ENCODE results near the gene SLC25A18. TPM values are rescaled to one million over a fixed set of nuclear protein-coding genes. Genes with fewer than 3 reads are reported as not detected.

Gene SLC25A18
- polyA plus RNA-seq, 3 donors: 1.2 to 1.7 (median 1.6) TPM

GRCh38 chr22:17569971-17570511 is 6.7 kb downstream of the SLC25A18 start:
- no peak for DNase-seq (ENCODE audit: low read depth in 3 of 3, low spot score in 2 of 3)

GRCh38 chr22:17570851-17571631 is 7.7 kb downstream of the SLC25A18 start:
- no peak for DNase-seq (ENCODE audit: low read depth in 3 of 3, low spot score in 2 of 3)

- DNase-seq (ENCODE audit: low read depth in 3 of 3, low spot score in 2 of 3): no peak
Measured at GRCh38 chr22:17575151-17575550, 11.9 kb downstream of the SLC25A18 start.

GRCh38 chr22:17575681-17576080 is 12.4 kb downstream of the SLC25A18 start:
- DNase-seq (ENCODE audit: low read depth in 3 of 3, low spot score in 2 of 3): no peak

- no peak for DNase-seq (ENCODE audit: low read depth in 3 of 3, low spot score in 2 of 3)
Measured at GRCh38 chr22:17576470-17576869, 13.2 kb downstream of the SLC25A18 start.

- no peak for DNase-seq (ENCODE audit: low read depth in 3 of 3, low spot score in 2 of 3)
Measured at GRCh38 chr22:17578136-17578754, 14.9 kb downstream of the SLC25A18 start.

GRCh38 chr22:17579535-17579981 is 16.3 kb downstream of the SLC25A18 start:
- no peak for DNase-seq (ENCODE audit: low read depth in 3 of 3, low spot score in 2 of 3)

- DNase-seq (ENCODE audit: low read depth in 3 of 3, low spot score in 2 of 3): no peak
Measured at GRCh38 chr22:17580441-17581031, 17.2 kb downstream of the SLC25A18 start.

GRCh38 chr22:17581056-17581455 is 17.8 kb downstream of the SLC25A18 start:
- DNase-seq (ENCODE audit: low read depth in 3 of 3, low spot score in 2 of 3): no peak

- DNase-seq (ENCODE audit: low read depth in 3 of 3, low spot score in 2 of 3): no peak
Measured at GRCh38 chr22:17581631-17582030, 18.3 kb downstream of the SLC25A18 start.

- no peak for DNase-seq (ENCODE audit: low read depth in 3 of 3, low spot score in 2 of 3)
Measured at GRCh38 chr22:17583151-17583550, 19.9 kb downstream of the SLC25A18 start.

GRCh38 chr22:17586831-17587440 is 23.6 kb downstream of the SLC25A18 start:
- DNase-seq (ENCODE audit: low read depth in 3 of 3, low spot score in 2 of 3): no peak

GRCh38 chr22:17587629-17588028 is 24.3 kb downstream of the SLC25A18 start:
- DNase-seq (ENCODE audit: low read depth in 3 of 3, low spot score in 2 of 3): no peak

GRCh38 chr22:17588606-17589005 is 25.3 kb downstream of the SLC25A18 start:
- DNase-seq (ENCODE audit: low read depth in 3 of 3, low spot score in 2 of 3): no peak

GRCh38 chr22:17589810-17590375 is 26.6 kb downstream of the SLC25A18 start:
- DNase-seq (ENCODE audit: low read depth in 3 of 3, low spot score in 2 of 3): no peak

GRCh38 chr22:17590586-17590985 is 27.3 kb downstream of the SLC25A18 start:
- no peak for DNase-seq (ENCODE audit: low read depth in 3 of 3, low spot score in 2 of 3)

- no peak for DNase-seq (ENCODE audit: low read depth in 3 of 3, low spot score in 2 of 3)
Measured at GRCh38 chr22:17592201-17592600, 28.9 kb downstream of the SLC25A18 start.

- no peak for DNase-seq (ENCODE audit: low read depth in 3 of 3, low spot score in 2 of 3)
Measured at GRCh38 chr22:17596226-17596625, 32.9 kb downstream of the SLC25A18 start.

- no peak for DNase-seq (ENCODE audit: low read depth in 3 of 3, low spot score in 2 of 3)
Measured at GRCh38 chr22:17597217-17597616, 33.9 kb downstream of the SLC25A18 start.

- no peak for DNase-seq (ENCODE audit: low read depth in 3 of 3, low spot score in 2 of 3)
Measured at GRCh38 chr22:17598318-17598717, 35.0 kb downstream of the SLC25A18 start.

- no peak for DNase-seq (ENCODE audit: low read depth in 3 of 3, low spot score in 2 of 3)
Measured at GRCh38 chr22:17601031-17601430, 37.7 kb downstream of the SLC25A18 start.
